HL-60 (cell line): ENCODE measurements around the gene SART3.

Source experiments
- GABPA ChIP-seq: IDR thresholded peaks from 2 replicates; pipeline ENCODE4 v1.6.1; 2012; ENCODE audit warnings: low read depth
- POLR2AphosphoS5 ChIP-seq: IDR thresholded peaks from 2 replicates; pipeline ENCODE4 v1.6.1; 2012; ENCODE audit warnings: low read depth
- TF ChIP-seq, protein P1 (sequence below): IDR thresholded peaks from one replicate; pipeline ENCODE4 v1.5.1; 2011; ENCODE audit warnings: low read length, control low read depth, inconsistent platforms; ENCODE audit not compliant: insufficient read depth
- TF ChIP-seq, protein P2 (sequence below): IDR thresholded peaks from 2 replicates; pipeline ENCODE4 v1.6.1; 2012; ENCODE audit warnings: low read depth; ENCODE audit not compliant: insufficient replicate concordance

DNA sequence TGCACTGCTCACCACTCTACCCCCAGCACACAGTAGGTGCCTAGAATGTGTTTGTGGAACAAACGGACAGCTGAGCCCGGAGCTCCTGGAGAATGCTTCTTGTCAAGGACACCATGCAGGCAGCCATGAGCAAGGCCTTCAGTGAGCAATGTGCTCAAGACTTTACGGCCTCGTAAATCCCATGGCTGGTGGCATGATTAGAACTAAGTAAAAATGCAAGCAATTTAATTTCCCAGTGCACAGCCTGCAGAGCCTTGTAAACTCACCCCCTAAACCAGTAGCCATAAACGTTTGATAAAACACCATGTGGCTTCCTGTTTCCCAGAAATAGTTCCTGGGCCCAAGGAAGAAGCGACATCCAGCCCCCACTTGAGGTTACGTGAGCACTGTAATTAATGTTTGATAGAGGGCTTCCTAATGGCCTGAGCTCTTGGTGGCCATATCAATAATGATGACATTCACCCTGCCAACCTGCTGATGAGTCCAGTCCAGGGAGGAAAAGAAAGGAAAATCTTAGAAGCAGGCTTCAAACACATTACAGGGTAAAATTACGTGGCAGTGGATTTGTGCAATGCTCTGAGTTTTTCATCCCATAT lies 82.3 kb downstream of the SART3 start:
- no peak for TF ChIP-seq GABPA
- TF ChIP-seq, protein P1, sequence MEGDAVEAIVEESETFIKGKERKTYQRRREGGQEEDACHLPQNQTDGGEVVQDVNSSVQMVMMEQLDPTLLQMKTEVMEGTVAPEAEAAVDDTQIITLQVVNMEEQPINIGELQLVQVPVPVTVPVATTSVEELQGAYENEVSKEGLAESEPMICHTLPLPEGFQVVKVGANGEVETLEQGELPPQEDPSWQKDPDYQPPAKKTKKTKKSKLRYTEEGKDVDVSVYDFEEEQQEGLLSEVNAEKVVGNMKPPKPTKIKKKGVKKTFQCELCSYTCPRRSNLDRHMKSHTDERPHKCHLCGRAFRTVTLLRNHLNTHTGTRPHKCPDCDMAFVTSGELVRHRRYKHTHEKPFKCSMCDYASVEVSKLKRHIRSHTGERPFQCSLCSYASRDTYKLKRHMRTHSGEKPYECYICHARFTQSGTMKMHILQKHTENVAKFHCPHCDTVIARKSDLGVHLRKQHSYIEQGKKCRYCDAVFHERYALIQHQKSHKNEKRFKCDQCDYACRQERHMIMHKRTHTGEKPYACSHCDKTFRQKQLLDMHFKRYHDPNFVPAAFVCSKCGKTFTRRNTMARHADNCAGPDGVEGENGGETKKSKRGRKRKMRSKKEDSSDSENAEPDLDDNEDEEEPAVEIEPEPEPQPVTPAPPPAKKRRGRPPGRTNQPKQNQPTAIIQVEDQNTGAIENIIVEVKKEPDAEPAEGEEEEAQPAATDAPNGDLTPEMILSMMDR, result no peak
- TF ChIP-seq, protein P2, sequence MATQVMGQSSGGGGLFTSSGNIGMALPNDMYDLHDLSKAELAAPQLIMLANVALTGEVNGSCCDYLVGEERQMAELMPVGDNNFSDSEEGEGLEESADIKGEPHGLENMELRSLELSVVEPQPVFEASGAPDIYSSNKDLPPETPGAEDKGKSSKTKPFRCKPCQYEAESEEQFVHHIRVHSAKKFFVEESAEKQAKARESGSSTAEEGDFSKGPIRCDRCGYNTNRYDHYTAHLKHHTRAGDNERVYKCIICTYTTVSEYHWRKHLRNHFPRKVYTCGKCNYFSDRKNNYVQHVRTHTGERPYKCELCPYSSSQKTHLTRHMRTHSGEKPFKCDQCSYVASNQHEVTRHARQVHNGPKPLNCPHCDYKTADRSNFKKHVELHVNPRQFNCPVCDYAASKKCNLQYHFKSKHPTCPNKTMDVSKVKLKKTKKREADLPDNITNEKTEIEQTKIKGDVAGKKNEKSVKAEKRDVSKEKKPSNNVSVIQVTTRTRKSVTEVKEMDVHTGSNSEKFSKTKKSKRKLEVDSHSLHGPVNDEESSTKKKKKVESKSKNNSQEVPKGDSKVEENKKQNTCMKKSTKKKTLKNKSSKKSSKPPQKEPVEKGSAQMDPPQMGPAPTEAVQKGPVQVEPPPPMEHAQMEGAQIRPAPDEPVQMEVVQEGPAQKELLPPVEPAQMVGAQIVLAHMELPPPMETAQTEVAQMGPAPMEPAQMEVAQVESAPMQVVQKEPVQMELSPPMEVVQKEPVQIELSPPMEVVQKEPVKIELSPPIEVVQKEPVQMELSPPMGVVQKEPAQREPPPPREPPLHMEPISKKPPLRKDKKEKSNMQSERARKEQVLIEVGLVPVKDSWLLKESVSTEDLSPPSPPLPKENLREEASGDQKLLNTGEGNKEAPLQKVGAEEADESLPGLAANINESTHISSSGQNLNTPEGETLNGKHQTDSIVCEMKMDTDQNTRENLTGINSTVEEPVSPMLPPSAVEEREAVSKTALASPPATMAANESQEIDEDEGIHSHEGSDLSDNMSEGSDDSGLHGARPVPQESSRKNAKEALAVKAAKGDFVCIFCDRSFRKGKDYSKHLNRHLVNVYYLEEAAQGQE, result no peak
- TF ChIP-seq POLR2AphosphoS5, result no peak
